SU-DHL-6 (cell line): Measurements from ENCODE around the gene BIRC2.

Experiments used
- H2AFZ ChIP-seq: fragments of 200-600 bp; sonication (generic); 2 replicates; pipeline ENCODE4 v1.6.1; 2014; ENCODE audit warnings: low read depth, mild to moderate bottlenecking, moderate library complexity, mixed read lengths, antibody characterized with exemption, low read length; ENCODE audit not compliant: severe bottlenecking
- H3F3A ChIP-seq: fragments of 200-600 bp; shearing (Covaris generic); 2 replicates; pipeline ENCODE4 v1.6.0; 2016; ENCODE audit warnings: antibody characterized with exemption, mild to moderate bottlenecking; ENCODE audit not compliant: insufficient read depth
- H3K27ac ChIP-seq: fragments of 200-600 bp; sonication (generic); 2 replicates; pipeline ENCODE4 v1.5.1; 2016; ENCODE audit warnings: low read depth, mild to moderate bottlenecking, low read length, moderate library complexity, mixed read lengths
- H3K27me3 ChIP-seq: fragments of 200-600 bp; sonication (generic), shearing (Covaris generic); 2 replicates; pipeline ENCODE4 v1.6.0; 2014; ENCODE audit warnings: mild to moderate bottlenecking, low read length
- H3K36me3 ChIP-seq: fragments of 200-600 bp; sonication (generic); 2 replicates; pipeline ENCODE4 v1.6.1; 2014; ENCODE audit warnings: mild to moderate bottlenecking, low read length, mixed read lengths
- H3K4me2 ChIP-seq: fragments of 300-600, 200-600 bp; shearing (Covaris generic), sonication (generic); 2 replicates; pipeline ENCODE4 v1.6.0; 2014; ENCODE audit warnings: low read length, low read depth, mild to moderate bottlenecking; ENCODE audit not compliant: poor library complexity, severe bottlenecking
- H3K4me3 ChIP-seq: fragments of 200-600 bp; sonication (generic); 2 replicates; pipeline ENCODE4 v1.5.1; 2014; ENCODE audit warnings: antibody characterized with exemption, low read length, mild to moderate bottlenecking, mixed read lengths; ENCODE audit not compliant: insufficient read depth, poor library complexity, severe bottlenecking
- H3K79me2 ChIP-seq: fragments of 200-600 bp; sonication (generic); 2 replicates; pipeline ENCODE4 v1.6.1; 2014; ENCODE audit warnings: mild to moderate bottlenecking, low read length, moderate library complexity; ENCODE audit not compliant: insufficient read depth
- H3K9ac ChIP-seq: fragments of 200-600 bp; sonication (generic); 2 replicates; pipeline ENCODE4 v1.7.0; 2014; ENCODE audit warnings: mild to moderate bottlenecking, low read length
- H3K9me2 ChIP-seq: fragments of 200-600 bp; sonication (generic); replicated peaks from 2 replicates; pipeline ENCODE4 v1.6.1; 2014; ENCODE audit warnings: low read length; ENCODE audit not compliant: insufficient read depth
- H3K9me3 ChIP-seq: fragments of 200-600 bp; sonication (generic); 2 replicates; pipeline ENCODE4 v1.6.1; 2014; ENCODE audit warnings: low read length, mixed read lengths; ENCODE audit not compliant: insufficient read depth
- H4K20me1 ChIP-seq: fragments of 200-600 bp; sonication (generic); 2 replicates; pipeline ENCODE4 v1.6.1; 2014; ENCODE audit warnings: low read depth, mild to moderate bottlenecking, antibody characterized with exemption, low read length, moderate library complexity, mixed read lengths
- CTCF ChIP-seq: fragments of 200-600 bp; sonication (generic); IDR thresholded peaks from one replicate; pipeline ENCODE4 v1.5.1; 2017; ENCODE audit warnings: antibody characterized with exemption, mild to moderate bottlenecking, low read length, moderate library complexity; ENCODE audit not compliant: insufficient read depth, poor library complexity, severe bottlenecking
- EZH2phosphoT487 ChIP-seq: fragments of 200-600 bp; sonication (generic), shearing (Covaris generic); conservative IDR thresholded peaks from 2 replicates; pipeline ENCODE4 v1.6.1; 2018; ENCODE audit warnings: mild to moderate bottlenecking, antibody characterized with exemption, low read length, moderate library complexity, mixed read lengths

Gene BIRC2

GRCh38 chr11:102328748-102329147, 18.3 kb upstream of the BIRC2 start:
- Histone ChIP-seq H3K27ac (no peak overlapping the region), H4K20me1 (peaks cover 12% of the 10 kb centered on the region; the same call in 1 of the 2 replicates), H3K9me2 (no peaks in the 10 kb centered on the region), H3K36me3 (peaks cover 86% of the 10 kb centered on the region), H3K79me2 (peaks cover 26% of the 10 kb centered on the region), H3K4me2 (no peak overlapping the region), H3K9me3 (no peaks in the 10 kb centered on the region), H3K4me3 (no peak overlapping the region), H3F3A (peaks cover 70% of the 10 kb centered on the region), H3K9ac (no peak overlapping the region), H3K27me3 (no peaks in the 10 kb centered on the region), H2AFZ (no peak overlapping the region)
- no peak for TF ChIP-seq CTCF
- TF ChIP-seq EZH2phosphoT487 = no peak

GRCh38 chr11:102330231-102330630, 16.8 kb upstream of the BIRC2 start:
- H3K9ac ChIP-seq = no peak overlapping the region
- no peak overlapping the region for H2AFZ ChIP-seq
- no peaks in the 10 kb centered on the region for H3K9me2 ChIP-seq
- H3F3A ChIP-seq = peaks cover 74% of the 10 kb centered on the region
- H3K27ac ChIP-seq = no peak overlapping the region
- peaks cover 14% of the 10 kb centered on the region for H4K20me1 ChIP-seq
- H3K36me3 ChIP-seq = peaks cover 86% of the 10 kb centered on the region
- H3K9me3 ChIP-seq = no peaks in the 10 kb centered on the region
- no peaks in the 10 kb centered on the region for H3K27me3 ChIP-seq
- H3K4me2 ChIP-seq = no peak overlapping the region
- TF ChIP-seq EZH2phosphoT487 (no peak), CTCF (no peak)
- peaks cover 11% of the 10 kb centered on the region for H3K79me2 ChIP-seq
- H3K4me3 ChIP-seq = no peak overlapping the region

GRCh38 chr11:102331341-102331740, 15.7 kb upstream of the BIRC2 start:
- H3K9me3 ChIP-seq = no peaks in the 10 kb centered on the region
- H3F3A ChIP-seq = peaks cover 78% of the 10 kb centered on the region
- H4K20me1 ChIP-seq = peaks cover 14% of the 10 kb centered on the region
- H3K27me3 ChIP-seq = no peaks in the 10 kb centered on the region
- TF ChIP-seq EZH2phosphoT487 = no peak
- no peak overlapping the region for H3K4me2 ChIP-seq
- peaks cover 89% of the 10 kb centered on the region for H3K36me3 ChIP-seq
- H3K79me2 ChIP-seq = peaks cover 4% of the 10 kb centered on the region
- H3K27ac ChIP-seq = no peak overlapping the region
- no peak overlapping the region for H3K4me3 ChIP-seq
- H3K9me2 ChIP-seq = no peaks in the 10 kb centered on the region
- no peak overlapping the region for H2AFZ ChIP-seq
- no peak overlapping the region for H3K9ac ChIP-seq

GRCh38 chr11:102332611-102332994, 14.4 kb upstream of the BIRC2 start:
- Histone ChIP-seq H3K9me3 (no peaks in the 10 kb centered on the region), H3K79me2 (no peaks in the 10 kb centered on the region; the same call in 1 of the 2 replicates), H3K27ac (no peak overlapping the region), H3K36me3 (peaks cover 89% of the 10 kb centered on the region), H3K27me3 (no peaks in the 10 kb centered on the region), H3K9ac (no peak overlapping the region), H3K4me2 (no peak overlapping the region), H4K20me1 (peaks cover 11% of the 10 kb centered on the region), H2AFZ (no peak overlapping the region), H3K9me2 (no peaks in the 10 kb centered on the region), H3F3A (peaks cover 79% of the 10 kb centered on the region), H3K4me3 (no peak overlapping the region)
- no peak for TF ChIP-seq EZH2phosphoT487
- TF ChIP-seq CTCF = no peak
